A673 (cell line): ENCODE data around the gene L2HGDH.

ENCODE experiments used
- EZH2 ChIP-seq: fragments of 200-600 bp; sonication (generic); IDR thresholded peaks from 2 replicates; pipeline ENCODE4 v1.6.1; 2017; ENCODE audit warnings: borderline replicate concordance, low read depth, mild to moderate bottlenecking, mixed read lengths, antibody characterized with exemption, low read length; ENCODE audit not compliant: poor library complexity, severe bottlenecking
- TF ChIP-seq, protein P1 (sequence below): fragments of 300-800, 200-600 bp; sonication (generic); conservative IDR thresholded peaks from 2 replicates; pipeline ENCODE4 v1.5.1; 2017; ENCODE audit warnings: low read depth, mild to moderate bottlenecking, antibody characterized with exemption, low read length, moderate library complexity, mixed read lengths

DNA sequence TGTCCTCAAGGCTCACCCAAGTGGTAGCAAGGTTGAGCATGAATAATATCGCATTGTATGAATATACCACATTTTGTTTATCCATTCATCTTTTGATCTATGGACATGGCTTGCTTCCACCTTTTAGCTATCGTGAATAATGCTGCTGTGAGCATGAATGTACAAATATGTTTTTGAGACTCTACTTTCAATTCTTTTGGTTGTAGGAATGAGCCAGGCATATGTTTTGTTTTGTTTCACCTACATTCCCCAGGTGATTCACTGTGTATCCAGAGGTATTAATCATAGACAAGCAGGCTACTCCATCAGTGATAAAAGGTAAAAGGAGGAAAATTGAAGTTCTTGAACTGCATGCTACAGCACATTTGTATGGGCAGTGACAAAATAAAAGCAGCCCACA lies 48.8 kb upstream of the L2HGDH start:
- TF ChIP-seq, protein P1, sequence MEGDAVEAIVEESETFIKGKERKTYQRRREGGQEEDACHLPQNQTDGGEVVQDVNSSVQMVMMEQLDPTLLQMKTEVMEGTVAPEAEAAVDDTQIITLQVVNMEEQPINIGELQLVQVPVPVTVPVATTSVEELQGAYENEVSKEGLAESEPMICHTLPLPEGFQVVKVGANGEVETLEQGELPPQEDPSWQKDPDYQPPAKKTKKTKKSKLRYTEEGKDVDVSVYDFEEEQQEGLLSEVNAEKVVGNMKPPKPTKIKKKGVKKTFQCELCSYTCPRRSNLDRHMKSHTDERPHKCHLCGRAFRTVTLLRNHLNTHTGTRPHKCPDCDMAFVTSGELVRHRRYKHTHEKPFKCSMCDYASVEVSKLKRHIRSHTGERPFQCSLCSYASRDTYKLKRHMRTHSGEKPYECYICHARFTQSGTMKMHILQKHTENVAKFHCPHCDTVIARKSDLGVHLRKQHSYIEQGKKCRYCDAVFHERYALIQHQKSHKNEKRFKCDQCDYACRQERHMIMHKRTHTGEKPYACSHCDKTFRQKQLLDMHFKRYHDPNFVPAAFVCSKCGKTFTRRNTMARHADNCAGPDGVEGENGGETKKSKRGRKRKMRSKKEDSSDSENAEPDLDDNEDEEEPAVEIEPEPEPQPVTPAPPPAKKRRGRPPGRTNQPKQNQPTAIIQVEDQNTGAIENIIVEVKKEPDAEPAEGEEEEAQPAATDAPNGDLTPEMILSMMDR, result no peak
- TF ChIP-seq EZH2, result no peak
